GM19025 (cell line): Measurements from ENCODE around the gene REV1.
"Not testable (repeated sequence)": the region's sequence is repeated elsewhere in the genome, so short reads cannot be mapped to it uniquely, and the experiment has no call there.

Experiments
- ATAC-seq: cut with Tn5 transposase; IDR thresholded peaks from one replicate; pipeline ENCODE4 v1.9.1; 2021; ENCODE audit warnings: mild to moderate bottlenecking, low read depth, moderate library complexity; ENCODE audit not compliant: unreplicated experiment

The REV1 gene

DNA sequence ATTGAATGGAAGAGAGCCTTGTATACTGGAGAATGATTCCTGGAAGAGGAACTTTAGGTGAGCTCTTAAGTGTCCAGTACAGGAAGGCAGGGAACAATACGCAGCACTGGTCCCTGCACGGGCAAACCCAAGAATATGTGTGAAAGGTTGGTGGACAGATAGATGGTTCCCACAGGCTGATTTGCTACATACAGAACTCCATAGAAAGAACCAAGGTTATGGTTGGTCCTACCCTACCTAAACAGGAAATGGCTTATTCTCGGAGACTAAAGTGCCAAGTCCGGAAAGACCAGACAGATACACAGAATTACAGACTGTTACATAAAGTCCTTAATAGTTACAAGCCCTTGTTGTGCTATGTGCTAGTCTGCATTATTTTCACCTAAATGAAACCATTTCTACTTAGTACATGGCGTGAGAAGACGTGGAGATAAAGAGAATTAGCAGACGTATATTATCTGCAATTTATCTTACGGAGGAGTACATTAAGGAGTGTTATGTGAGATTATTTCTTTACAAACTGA lies 1.2 kb downstream of the REV1 start:
- no peak for ATAC-seq

DNA sequence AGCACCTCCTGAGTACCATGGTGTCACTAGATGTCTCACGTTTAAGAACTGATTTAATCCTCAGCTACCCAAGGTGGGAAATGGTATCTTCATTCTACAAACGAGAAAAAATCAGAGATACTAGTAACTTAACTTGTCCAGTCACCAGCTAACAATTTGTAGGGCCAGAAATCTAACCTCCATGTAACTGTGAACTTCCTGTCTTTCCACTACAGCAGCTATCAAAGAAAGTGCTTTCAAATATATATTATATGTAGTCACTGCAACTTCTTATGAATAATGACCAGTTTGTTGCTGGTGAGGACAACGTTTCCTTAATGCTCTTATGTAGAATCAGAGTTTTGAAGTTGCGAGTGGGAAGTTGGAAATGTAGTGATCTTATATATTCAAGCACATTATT lies 1.9 kb downstream of the REV1 start:
- ATAC-seq: no peak

DNA sequence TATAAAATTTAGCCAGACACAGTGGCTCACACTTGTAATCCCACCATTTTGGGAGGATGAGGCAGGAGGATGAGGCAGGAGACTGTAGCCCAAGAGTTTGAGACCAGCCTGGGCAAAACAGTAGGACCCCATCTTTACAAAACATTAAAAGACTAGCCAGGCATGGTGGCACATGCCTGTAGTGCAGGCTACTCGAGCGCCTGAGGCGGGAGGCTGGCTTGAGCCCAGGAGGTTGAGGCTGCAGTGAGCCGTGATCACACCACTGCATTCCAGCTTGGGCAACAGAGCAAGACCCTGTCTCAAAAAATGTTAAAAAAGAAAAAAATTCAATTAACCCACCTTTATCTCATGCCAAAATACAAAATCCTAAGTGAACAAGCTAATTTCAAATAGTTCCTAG lies 4.0 kb downstream of the REV1 start:
- no peak for ATAC-seq

DNA sequence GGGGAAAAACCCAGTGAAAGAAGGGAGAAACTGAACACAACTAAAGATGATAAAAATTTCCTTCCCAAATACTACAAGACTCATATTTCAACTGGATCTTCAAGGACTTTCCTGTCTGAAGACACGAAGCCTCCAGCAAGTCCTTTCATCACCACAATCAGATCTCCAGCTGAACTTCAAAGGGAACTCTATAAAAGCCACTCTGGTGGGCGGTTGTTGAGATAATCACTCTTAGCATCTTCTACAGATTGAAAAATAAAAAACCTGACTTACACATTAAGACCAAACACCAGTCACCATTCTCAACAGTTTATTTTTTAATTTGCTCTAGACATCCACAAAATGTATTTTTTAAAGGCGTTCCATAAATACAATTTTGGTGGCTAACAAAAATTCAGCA lies 4.4 kb downstream of the REV1 start:
- ATAC-seq: no peak

DNA sequence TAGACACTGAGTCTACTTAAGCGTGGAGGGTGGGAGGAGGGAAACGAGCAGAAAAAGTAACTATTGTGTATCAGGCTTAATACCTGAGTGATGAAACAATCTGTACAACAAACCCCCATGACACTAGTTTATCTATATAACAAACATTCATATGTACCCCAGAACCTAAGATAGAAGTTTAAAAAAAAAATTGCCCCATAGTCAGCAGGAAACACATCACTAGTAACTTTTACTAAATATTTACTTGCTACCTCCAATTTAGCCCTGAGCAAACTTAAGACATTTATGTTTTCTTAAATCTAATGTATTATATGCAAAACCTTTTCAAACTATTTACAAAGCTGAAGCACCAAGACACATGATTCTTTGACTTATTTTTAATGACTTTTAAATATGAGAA lies 5.6 kb downstream of the REV1 start:
- ATAC-seq: no peak

DNA sequence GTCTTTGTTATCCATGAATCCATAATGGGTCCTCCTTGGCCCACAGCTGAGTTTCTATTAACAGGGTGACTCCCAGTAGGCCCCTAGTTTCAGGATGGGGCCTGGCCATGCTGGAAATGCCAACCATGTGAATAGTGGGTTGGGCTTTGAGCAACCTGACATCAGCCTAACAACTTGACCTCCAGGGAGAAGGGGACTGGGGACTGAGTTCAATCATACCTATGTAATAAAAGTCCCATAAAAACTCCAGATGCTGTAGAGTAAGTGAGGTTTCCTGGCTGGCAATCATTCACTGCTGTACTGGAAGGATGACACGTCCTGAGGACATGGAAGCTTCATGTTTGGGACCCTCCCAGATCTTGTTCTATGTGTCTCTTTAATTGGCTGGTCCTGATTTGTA lies 7.9 kb downstream of the REV1 start:
- no peak for ATAC-seq

DNA sequence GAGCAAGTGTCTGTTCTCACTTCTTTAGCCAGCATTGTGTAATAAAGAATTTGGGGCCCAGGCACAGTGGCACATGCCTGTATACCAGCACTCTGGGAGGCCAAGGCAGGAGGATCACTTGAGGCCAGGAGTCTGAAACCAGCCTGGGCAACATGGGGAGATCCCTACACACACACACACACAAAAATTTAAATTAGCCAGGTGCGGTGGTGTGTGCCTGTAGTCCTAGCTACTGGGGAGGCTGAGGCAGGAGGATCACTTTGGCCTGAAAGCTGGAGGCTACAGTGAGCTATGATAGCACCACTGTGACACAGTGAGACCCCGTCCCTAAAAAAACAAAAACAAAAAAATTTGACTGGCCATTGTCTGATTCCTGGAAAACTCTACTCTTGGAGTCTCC lies 8.3 kb downstream of the REV1 start:
- ATAC-seq: no peak

DNA sequence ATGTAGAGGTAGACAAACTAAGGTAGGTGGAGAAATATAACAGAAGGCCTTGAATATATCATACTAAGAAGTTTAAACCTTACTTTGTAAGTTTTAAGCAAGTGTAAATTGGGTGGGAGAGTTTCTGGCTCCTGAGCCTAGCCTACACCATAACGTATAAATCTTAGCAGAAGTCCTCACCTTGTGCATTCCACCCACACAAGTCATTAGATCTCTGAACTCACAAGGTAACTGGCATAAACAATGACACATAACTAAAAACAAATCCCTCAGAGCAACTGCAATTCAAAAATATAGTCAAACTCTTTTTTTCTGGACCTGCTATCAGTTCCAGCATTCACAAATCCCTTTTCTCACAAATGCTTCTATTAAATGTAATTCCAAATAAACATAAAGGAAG lies 9.4 kb downstream of the REV1 start:
- no peak for ATAC-seq

DNA sequence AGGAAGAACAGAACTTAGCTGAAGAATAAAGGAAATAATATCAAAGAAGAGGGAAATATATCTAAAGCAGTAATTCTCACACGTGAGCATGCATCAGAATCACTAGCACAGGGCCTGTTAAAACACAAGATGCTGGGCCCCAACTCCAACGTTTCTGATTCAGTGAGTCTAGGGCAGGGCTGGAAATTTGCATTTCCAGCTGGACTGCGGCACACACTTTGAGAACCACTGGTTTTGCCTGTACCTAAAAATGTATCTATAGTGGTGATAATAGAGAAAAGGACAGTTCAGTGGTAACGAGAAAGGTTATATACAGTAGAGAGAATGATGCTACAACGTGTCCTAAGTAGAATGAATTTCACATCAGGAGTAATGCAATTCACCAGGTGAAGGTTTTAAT lies 11.2 kb downstream of the REV1 start:
- no peak for ATAC-seq

DNA sequence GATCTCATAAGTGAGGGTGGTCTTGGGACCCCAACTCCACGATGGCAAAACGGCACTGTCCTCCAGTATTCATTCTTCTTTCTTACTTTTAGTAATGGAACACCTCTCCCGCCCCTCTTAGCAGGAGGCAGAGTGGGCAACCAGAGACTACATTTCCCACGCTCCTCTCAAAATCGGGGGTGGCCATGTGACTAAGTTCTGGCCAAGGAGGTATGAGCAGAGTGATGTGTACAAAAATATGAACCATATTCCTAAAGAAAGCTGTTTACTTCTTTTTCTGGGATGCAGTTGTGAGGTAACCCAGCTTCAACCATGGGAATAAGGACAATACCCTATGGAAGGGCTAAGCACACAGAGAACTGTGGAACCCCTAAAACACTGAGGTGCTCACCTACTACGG lies 12.8 kb downstream of the REV1 start:
- no peak for ATAC-seq

DNA sequence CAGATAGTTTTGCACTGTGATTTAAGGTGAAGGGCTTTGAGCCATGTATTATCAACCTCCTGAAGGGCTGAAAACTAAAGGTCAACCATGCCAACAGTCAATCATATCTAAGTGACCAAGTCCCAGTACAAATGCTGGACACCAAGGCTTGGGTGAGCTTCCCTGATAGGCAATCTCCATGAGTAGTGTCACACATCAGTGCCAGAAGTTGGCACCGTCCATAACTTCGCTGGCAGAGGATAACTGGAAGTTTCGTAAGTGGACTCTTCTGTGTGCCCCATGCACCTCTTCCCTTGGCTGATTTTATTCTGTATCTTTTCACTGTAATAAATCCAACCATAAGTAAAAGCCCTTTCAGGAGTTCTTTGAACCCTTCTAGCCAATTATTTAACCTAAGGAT lies 13.2 kb downstream of the REV1 start:
- ATAC-seq: no peak

DNA sequence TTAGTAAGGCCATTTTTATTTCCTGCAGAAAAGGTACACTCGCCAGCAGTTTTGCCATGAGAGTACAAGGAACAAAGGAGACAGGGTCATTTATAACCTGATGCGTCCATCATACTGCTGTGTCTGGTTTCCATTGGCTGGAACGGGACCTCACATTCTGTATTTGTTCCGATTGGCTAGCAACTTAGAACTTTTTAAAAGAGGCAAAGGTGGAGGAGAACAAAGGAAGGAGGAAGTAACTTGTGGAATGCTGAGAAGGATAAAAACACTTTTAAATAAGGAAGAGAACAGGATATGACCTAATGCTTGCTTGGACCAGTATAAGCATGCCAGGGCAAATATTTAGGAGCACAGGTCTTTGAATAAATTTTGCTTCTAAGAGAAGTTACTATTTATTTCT lies 14.7 kb downstream of the REV1 start:
- not testable (repeated sequence) for ATAC-seq

DNA sequence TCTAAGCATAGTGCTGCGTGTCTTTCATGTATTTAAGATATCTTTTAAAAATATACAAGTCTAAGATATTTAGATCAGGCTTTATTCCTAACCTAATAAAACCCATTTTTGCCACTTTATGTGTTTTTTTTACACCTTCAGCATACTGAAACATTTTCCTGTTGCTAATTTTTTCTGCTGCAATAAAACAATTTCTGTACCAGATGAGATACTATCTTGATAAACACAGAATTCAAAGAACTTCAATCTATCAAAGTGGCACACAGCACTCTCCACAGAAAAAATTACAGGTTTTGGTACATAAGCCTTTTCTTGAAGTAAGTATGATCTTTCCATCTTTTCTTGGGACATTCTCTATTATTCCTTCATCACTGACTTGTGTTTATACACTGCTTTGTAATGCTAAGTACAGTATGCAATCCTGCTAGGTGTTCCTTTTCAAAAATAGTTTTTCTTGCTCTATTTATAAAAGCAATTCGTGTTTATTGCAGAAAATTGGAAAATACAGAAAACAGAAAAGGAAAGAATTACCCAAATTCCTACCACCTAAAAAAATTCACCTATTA lies 16.2 kb downstream of the REV1 start:
- no peak for ATAC-seq

DNA sequence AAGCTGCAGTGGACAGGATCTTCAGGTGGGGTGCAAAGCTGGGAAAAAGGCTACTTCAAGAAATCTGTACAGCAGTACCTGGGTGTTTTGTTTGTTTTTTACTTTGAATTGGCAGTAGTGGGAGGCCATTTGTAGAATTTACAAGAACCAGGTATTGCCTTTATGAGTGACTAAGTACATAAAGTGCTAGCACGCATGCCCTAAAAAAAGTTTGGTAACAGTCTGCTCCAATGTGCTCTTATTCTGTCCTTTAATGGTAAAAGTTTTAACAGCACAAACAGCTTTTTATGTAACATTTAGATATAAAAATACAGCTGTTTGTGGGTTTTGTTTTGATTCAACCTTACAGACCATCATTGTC lies 17.2 kb downstream of the REV1 start:
- no peak for ATAC-seq

DNA sequence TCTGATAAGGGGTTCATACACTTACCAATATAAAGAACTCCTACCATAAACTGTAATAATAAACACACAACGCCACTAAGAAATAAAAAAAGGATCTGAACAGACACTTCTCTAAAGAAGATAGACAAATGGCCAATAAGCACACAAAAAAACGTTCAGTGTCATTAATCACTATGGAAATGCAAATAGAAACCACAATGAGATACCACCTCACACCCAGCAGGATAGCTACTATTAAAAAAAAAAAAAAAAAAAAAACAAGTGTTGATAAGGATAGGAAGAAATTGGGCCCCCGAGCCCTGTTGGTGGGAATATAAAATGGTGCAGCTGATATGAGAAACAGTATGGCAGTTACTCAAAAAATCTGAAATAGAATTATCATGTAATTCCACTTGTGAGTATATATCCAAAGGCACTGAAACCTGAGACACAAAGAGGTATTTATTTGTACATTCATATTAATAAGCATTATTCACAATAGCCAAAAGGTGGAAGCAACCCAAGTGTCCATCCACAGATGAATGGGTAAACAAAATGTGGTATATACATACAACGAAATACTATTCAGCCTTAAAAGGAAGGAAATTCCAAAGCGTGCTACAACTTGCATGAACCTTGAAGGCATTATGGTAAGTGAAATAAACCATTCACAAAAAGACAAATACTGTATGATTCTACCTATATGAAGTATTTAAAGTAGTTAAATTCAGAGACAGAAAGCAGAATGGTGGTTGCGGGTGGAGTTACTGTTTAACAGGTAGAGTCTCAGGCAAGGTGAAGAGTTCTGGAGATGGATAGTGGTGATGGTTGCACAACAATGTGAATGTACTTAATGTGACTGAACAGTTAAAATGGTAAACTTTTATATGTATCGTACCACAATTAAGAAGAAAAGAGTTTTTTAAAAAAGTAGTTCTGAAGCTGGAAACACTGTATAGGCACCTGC lies 17.9 kb downstream of the REV1 start:
- no peak for ATAC-seq

DNA sequence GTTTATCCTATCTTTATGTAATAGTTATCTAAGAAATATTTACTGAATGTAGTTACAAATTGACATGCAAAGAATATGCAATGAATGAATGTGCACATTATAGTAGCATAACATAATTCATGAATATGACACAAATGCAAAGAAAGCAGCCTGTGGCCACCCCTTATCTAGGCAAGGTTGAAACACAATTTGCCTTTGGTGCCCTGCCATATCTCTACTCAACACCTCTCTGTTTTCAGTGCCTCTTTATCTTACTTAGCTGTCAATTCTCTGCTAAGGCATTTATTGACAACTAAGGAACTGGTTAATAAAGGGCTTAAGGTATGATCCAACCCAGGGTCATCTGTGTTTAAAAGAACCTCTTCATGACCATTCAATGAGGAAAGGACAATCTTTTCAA lies 18.9 kb downstream of the REV1 start:
- ATAC-seq: no peak

DNA sequence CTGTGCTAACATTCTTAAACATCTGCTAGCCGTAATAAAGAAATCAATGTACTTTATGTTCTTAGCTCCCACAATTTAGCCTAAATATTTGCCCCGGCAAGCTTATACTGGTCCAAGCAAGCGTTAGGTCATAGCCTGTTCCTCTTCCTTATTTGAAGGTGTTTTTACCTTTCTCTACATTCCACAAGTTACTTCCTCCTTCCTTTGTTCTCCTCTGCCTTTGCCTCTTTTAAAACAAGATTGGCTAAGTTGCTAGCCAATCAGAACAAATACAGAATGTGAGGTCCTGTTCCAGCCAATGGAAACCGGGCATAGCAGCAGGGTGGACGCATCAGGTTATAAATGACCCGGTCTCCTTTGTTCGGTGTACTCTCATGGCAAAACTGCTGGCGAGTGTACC lies 19.4 kb downstream of the REV1 start:
- not testable (repeated sequence) for ATAC-seq

DNA sequence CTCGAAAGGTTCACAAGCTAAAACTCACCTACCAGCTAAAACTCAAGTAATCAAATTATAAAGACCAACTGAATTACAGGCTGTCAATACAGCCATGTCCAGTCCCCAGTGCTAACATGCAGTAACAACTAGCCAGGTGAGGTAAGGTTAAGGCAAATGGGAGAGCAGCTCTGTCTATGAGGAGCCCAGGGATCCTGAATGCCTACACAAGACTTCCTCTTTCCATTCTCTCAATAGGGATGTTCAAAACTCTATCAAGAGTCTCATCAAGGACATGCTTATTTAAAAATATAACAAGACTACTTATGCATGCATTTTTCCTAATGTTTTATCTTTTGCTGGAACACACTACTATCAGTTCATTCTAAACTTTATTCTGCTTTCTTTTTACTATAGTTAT lies 20.4 kb downstream of the REV1 start:
- ATAC-seq: no peak

DNA sequence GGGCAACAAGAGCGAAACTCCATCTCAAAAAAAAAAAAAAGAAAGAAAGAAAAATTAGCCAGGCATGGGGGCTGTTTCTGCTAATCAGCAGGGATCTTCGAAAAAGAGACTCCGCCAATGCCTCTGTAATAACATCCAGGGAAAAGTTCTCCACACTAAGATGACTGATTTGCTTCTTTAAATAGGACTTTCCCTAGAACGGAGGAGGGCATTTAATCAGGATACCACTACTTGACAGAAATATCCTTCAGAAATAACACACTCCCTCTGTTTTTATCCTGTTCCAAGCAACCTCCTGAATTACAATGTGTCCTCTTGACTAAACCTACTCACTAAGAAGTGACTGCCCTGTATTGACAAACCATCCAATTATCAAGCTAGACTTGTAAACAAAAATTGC lies 21.7 kb downstream of the REV1 start:
- no peak for ATAC-seq

DNA sequence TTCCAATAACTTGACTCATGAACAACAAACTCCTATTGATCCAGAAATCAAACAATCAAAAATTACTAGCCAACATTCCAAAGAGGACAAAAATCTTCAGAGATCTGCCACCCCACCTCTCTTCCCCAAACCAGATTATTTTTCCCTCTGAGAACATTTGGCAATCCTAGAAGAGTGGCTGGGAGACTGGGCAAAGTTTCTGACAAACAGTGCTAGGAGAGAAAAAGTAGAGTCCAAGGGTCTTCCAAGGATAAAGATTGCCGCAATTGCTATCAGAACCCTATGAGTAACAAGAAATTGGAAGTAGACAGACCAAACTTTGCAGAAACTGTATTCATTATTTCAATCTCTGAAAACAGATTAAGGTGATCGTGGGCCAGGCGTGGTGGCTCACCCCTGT lies 22.4 kb downstream of the REV1 start:
- no peak for ATAC-seq

DNA sequence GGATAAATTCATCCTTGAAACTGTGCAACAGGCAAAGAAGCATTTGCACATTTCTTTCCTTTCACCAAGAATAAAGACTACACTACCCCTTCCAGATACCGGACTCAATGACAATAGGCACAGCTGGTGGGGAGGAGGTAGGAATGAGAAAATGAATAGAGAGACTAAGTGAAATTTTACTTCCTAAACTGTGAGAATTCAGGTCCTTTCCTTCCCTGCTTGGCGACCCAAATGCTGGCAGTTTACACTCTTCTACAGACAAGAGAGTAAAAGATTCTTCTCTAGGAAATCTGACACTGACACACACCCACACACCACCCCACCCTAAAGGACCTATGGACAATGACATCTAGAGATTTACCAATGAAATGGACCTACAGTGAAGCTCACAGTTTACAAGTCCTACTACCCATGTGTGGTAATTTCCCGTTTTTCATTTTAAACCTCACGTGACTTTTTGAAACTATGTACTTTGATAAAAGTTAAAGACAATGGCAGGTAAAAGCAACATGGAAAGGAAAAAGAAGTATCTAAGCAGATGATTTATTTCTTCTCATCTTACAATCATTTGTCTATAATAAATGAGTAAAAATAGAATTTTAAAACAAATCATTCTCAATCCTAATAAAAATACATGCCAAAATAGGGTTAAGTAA lies 27.9 kb downstream of the REV1 start:
- ATAC-seq: no peak

DNA sequence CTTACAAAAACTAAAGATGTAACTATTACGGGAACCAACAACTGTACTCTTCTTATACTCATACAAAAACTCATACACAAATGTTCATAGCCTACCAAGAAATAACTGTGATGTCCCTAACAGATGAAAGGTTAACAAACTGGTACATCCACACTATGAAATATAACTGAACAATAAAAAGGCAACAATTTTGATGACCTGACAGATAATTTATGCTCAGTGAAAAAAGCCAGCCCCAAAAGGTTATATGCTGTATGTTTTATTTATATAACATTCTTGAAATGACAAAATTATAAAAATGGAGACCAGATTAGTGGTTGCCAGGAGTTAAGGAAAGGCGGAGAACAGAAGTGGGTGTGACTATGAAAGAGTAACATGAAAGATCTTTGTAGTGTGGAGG lies 31.3 kb downstream of the REV1 start:
- ATAC-seq: no peak
